ENCODE data around the gene NRG2. TPM values are rescaled to one million over a fixed set of nuclear protein-coding genes. Genes with fewer than 3 reads are reported as not detected.

Gene NRG2
- polyA plus RNA-seq, 2 of the 4 experiments (the other 2 are of a cell fraction): 1.0 to 1.1 TPM

DNA sequence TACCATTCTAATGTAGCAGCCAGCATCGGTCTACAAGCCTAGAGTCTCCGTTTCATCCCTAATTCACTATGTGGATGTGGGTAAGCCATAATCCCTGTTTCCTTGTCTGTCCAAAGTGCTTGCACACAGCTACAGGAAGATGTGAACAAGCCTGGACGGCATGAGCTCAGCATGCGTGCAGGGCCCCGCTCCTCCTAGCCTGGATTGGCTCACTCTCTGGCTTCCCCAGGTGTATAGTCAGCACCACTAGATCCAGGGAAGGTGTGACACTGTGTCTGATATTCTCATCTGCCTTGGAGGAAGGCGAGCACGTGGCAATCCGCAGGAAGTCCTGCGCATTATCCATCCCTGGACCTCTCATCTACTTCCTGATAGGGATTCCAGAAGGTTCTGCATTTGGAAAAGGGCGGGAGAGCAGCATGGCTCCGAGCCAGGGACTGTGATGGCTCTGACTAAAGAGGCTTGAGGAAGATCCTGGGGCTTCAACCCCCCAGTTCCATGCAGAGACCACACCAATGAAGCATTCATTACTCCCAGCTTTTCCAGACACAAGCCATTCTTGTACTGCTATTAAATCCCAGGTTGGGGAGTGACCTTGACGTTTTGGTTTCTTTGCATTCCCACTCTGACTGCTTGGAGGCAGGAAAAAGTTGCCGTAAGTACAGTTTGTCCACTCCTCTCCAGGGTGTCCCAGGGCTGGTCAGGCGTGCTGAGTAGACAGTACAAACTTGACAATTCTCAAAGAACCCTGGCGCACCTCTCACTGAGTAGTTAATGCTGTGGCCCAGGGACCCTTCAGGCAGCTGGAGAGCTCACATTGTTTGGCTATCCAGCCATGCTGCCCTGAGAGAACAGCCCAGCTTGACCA lies 181.8 kb downstream of the NRG2 start:
- DNase-seq (ENCODE audit: low read depth in 1 of 2, low spot score in 1 of 2): no peak
- CTCF ChIA-PET: interaction anchor here (1.1 to 9.5 kb wide), 8 partner anchors 9 to 296 kb away, joined by 3 to 161 read pairs (median 18); no protein-coding TSS in a partner anchor

GRCh38 chr5:139859013-139859412 lies 184.1 kb downstream of the NRG2 start:
- H3K27ac ChIP-seq: no peak overlapping the region
- ATAC-seq (no peak), FAIRE-seq (no peak), DNase-seq (ENCODE audit: low read depth in 1 of 2, low spot score in 1 of 2) (no peak)
- H3K9me3 ChIP-seq: no peaks in the 10 kb centered on the region
- TF ChIP-seq RAD21 (conservative IDR thresholded peaks at IDR 0.05 in 1 of 2, IDR thresholded peaks at IDR 0.05 in 1 of 2) (no peak), MYC (IDR thresholded peaks at IDR 0.05; ENCODE audit: borderline replicate concordance, low read length) (no peak), EHMT2 (IDR thresholded peaks at IDR 0.05; ENCODE audit: low read depth) (no peak), RARB (CRISPR knock-in tag; IDR thresholded peaks at IDR 0.05) (no peak), POLR2AphosphoS2 (conservative IDR thresholded peaks at IDR 0.05; ENCODE audit: low read length) (no peak), ZNF302 (CRISPR knock-in tag; IDR thresholded peaks at IDR 0.05) (no peak), FOXS1 (CRISPR knock-in tag; IDR thresholded peaks at IDR 0.05) (no peak), HOXB13 (CRISPR knock-in tag; IDR thresholded peaks at IDR 0.05; ENCODE audit: low read depth) (no peak), ESRRA (IDR thresholded peaks at IDR 0.05; ENCODE audit: borderline replicate concordance, low read length) (no peak), HDAC2 (IDR thresholded peaks at IDR 0.05) (no peak), POLR2A (IDR thresholded peaks at IDR 0.05; ENCODE audit: low read length) (no peak), SMC3 (IDR thresholded peaks at IDR 0.05) (no peak), NPAS2 (CRISPR knock-in tag; IDR thresholded peaks at IDR 0.05; ENCODE audit: borderline replicate concordance) (no peak)
- TF ChIP-seq, protein P1, sequence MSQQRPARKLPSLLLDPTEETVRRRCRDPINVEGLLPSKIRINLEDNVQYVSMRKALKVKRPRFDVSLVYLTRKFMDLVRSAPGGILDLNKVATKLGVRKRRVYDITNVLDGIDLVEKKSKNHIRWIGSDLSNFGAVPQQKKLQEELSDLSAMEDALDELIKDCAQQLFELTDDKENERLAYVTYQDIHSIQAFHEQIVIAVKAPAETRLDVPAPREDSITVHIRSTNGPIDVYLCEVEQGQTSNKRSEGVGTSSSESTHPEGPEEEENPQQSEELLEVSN (IDR thresholded peaks at IDR 0.05; ENCODE audit: borderline replicate concordance, low read depth): no peak
- no peaks in the 10 kb centered on the region for H3K4me1 ChIP-seq
- no peak overlapping the region for H3K4me3 ChIP-seq
- CTCF ChIA-PET: interaction anchor here (1.4 to 6.2 kb wide), 6 partner anchors 14 to 184 kb away, joined by 3 to 48 read pairs (median 4); no protein-coding TSS in a partner anchor
- POLR2A ChIA-PET: no interaction called here
- WGBS (ENCODE audit: missing lambda C conversion rate): 29% methylated on average over 2 of the region's 2 CpGs
- no peak overlapping the region for H3K4me2 ChIP-seq

More for the DNA sequence above, 181.8 kb downstream of the NRG2 start:
- Histone ChIP-seq H3K27ac (no peak overlapping the region), H3K4me1 (no peaks in the 10 kb centered on the region), H3K4me2 (no peak overlapping the region), H3K4me3 (no peak overlapping the region), H3K9me3 (no peaks in the 10 kb centered on the region)
- TF ChIP-seq, protein P2, sequence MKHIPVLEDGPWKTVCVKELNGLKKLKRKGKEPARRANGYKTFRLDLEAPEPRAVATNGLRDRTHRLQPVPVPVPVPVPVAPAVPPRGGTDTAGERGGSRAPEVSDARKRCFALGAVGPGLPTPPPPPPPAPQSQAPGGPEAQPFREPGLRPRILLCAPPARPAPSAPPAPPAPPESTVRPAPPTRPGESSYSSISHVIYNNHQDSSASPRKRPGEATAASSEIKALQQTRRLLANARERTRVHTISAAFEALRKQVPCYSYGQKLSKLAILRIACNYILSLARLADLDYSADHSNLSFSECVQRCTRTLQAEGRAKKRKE (CRISPR knock-in tag; IDR thresholded peaks at IDR 0.05; ENCODE audit: low read depth): no peak
- TF ChIP-seq EP300 (IDR thresholded peaks at IDR 0.05): no peak
- TF ChIP-seq KDM5A (IDR thresholded peaks at IDR 0.05): no peak
- no peak for TF ChIP-seq HOXB5 (CRISPR knock-in tag; IDR thresholded peaks at IDR 0.05)
- FAIRE-seq (no peak), ATAC-seq (no peak)
- WGBS (ENCODE audit: missing lambda C conversion rate): 72% methylated on average over 13 of the region's 15 CpGs
- POLR2A ChIA-PET: no interaction called here

DNA sequence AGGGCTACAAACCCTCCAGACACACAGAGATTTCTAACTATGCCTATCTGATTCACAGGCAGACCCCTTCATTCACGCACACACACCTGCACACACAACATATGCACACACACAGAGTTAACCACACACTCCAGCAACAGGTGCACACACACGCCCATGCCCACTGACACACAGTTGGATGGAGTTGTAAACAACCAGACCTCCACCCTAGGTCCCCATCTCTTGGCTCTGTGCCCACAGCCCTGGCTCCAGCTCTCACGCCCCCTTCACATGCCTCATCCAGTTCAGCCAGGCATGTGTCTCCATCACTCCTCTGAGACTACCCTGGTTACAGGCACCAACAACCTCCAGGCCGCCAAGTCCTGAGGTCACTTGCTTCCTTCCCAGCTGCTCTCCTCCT lies 186.4 kb downstream of the NRG2 start:
- no peaks in the 10 kb centered on the region for H3K4me1 ChIP-seq
- TF ChIP-seq ZFP36 (IDR thresholded peaks at IDR 0.05; ENCODE audit: borderline replicate concordance, partially characterized antibody): no peak
- no peak for ATAC-seq
- ChIA-PET CTCF (interaction anchor here (0.8 to 3.2 kb wide), 4 partner anchors 13 to 112 kb away, joined by 3 to 20 read pairs (median 8); no protein-coding TSS in a partner anchor), POLR2A (no interaction called here)
- 75% methylated on average over 4 of the region's 4 CpGs for WGBS (ENCODE audit: missing lambda C conversion rate)
- no peak overlapping the region for H3K4me2 ChIP-seq
- no peak for FAIRE-seq
- no peak overlapping the region for H3K4me3 ChIP-seq
- DNase-seq (ENCODE audit: low read depth in 1 of 2, low spot score in 1 of 2): no peak
- no peaks in the 10 kb centered on the region for H3K9me3 ChIP-seq
- H3K27ac ChIP-seq: no peak overlapping the region

All from A549 (cell line).